ENCODE results near the gene C4orf46. TPM values are rescaled to one million over a fixed set of nuclear protein-coding genes. Genes with fewer than 3 reads are reported as not detected.

The C4orf46 gene
- total and polyA plus RNA-seq, 2 of the 4 experiments (the other 2 are of a cell fraction): 8.1 to 10.0 TPM

DNA sequence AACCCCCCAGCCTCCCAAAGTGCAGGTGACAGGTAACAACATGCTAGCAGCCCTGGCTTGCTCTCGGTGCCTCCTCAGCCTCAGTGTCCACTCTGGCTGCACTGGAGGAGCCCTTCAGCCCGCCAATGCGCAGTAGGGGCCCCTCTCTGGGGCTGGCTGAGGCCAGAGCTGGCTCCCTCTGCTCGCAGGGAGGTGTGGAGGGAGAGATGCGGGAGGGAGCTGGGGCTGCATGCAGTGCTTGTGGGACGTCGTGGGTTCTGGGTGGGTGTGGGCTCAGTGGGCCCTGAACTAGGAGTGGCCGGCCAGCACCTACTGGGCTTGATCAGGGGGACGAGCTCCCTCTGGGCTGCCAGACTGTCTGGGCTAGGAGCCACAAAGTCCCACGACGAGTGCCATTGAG is 14.4 kb downstream of the C4orf46 start:
- DNase-seq: no peak
- in situ Hi-C loops (cut with MboI; ENCODE audit: low sequenced_read_pairs) (no loop called here), dilution Hi-C loops (cut with HindIII; ENCODE audit: low sequenced_read_pairs, unreplicated experiment) (no loop called here), intact Hi-C loops (cut with micrococcal nuclease) (no loop called here)
- Histone ChIP-seq H3K4ac (ENCODE audit: low read depth, low read length) (no peak overlapping the region), H3K9me1 (ENCODE audit: insufficient read depth, low read length) (no peaks in the 10 kb centered on the region), H2BK15ac (ENCODE audit: low read depth, low read length) (no peak overlapping the region), H4K5ac (ENCODE audit: low read depth, low read length) (no peak overlapping the region), H4K8ac (ENCODE audit: low read depth in 2 of 2, low read length in 2 of 2) (no peak overlapping the region), H2BK120ac (ENCODE audit: low read depth, low read length) (no peak overlapping the region), H3K56ac (ENCODE audit: extremely low read depth, insufficient read depth, low read length) (no peak overlapping the region), H3K23ac (ENCODE audit: low read depth, low read length) (no peak overlapping the region), H3K9ac (ENCODE audit: low read depth, low read length) (no peak overlapping the region), H4K20me1 (ENCODE audit: insufficient read depth, low read length) (no peaks in the 10 kb centered on the region), H3K27ac (ENCODE audit: insufficient read depth, low read length) (no peak overlapping the region), H3K27me3 (ENCODE audit: control insufficient read depth, insufficient read depth, low read length) (no peaks in the 10 kb centered on the region), H2AK5ac (ENCODE audit: low read depth, low read length) (no peak overlapping the region), H3K4me3 (ENCODE audit: insufficient read depth, low read depth, low read length) (no peak overlapping the region), H3K18ac (ENCODE audit: low read depth, low read length) (no peak overlapping the region), H3K9me3 (ENCODE audit: control insufficient read depth, insufficient read depth, low read length) (no peaks in the 10 kb centered on the region), H3K36me3 (ENCODE audit: control insufficient read depth, insufficient read depth, low read length) (no peaks in the 10 kb centered on the region), H2BK5ac (ENCODE audit: low read depth, low read length, poor library complexity, severe bottlenecking) (no peak overlapping the region), H3K4me2 (ENCODE audit: low read depth, low read length) (no peak overlapping the region), H3K14ac (replicated peaks; ENCODE audit: low read depth, low read length) (no peak overlapping the region), H2BK20ac (ENCODE audit: low read depth, low read length) (no peak overlapping the region), H2AK9ac (replicated peaks; ENCODE audit: low read depth, low read length, poor library complexity) (no peak overlapping the region), H4K91ac (ENCODE audit: insufficient read depth, low read depth, low read length) (no peak overlapping the region), H3K4me1 (ENCODE audit: control insufficient read depth, insufficient read depth, low read length) (no peaks in the 10 kb centered on the region), H3K79me1 (ENCODE audit: low read depth in 1 of 2, low read length in 2 of 2) (no peaks in the 10 kb centered on the region), H2AFZ (replicated peaks; ENCODE audit: low read length, poor library complexity) (no peak overlapping the region)
- no peak for TF ChIP-seq MAZ (IDR thresholded peaks at IDR 0.05; ENCODE audit: borderline replicate concordance, low read depth, low read length)
- TF ChIP-seq, protein P1, sequence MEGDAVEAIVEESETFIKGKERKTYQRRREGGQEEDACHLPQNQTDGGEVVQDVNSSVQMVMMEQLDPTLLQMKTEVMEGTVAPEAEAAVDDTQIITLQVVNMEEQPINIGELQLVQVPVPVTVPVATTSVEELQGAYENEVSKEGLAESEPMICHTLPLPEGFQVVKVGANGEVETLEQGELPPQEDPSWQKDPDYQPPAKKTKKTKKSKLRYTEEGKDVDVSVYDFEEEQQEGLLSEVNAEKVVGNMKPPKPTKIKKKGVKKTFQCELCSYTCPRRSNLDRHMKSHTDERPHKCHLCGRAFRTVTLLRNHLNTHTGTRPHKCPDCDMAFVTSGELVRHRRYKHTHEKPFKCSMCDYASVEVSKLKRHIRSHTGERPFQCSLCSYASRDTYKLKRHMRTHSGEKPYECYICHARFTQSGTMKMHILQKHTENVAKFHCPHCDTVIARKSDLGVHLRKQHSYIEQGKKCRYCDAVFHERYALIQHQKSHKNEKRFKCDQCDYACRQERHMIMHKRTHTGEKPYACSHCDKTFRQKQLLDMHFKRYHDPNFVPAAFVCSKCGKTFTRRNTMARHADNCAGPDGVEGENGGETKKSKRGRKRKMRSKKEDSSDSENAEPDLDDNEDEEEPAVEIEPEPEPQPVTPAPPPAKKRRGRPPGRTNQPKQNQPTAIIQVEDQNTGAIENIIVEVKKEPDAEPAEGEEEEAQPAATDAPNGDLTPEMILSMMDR (conservative IDR thresholded peaks at IDR 0.05; ENCODE audit: low read depth, low read length): no peak
- WGBS, 2 experiments (ENCODE audit: extremely low coverage in 2 of 2, insufficient read length in 1 of 2): no CpG with 5 or more reads among the region's 11 CpGs
- ATAC-seq (ENCODE audit: low read depth): no peak
- ChIA-PET POLR2A (ENCODE audit: unreplicated experiment) (no interaction called here), CTCF (no interaction called here)
- BruUV-seq (replicated peaks): no TSS peak
